GM18861 (cell line): ENCODE data around the gene OR8B4.
"Not testable (repeated sequence)": the region's sequence is repeated elsewhere in the genome, so short reads cannot be mapped to it uniquely, and the experiment has no call there.

ENCODE experiments used
- ATAC-seq: cut with Tn5 transposase; IDR thresholded peaks from one replicate; pipeline ENCODE4 v1.9.1; 2021; ENCODE audit not compliant: unreplicated experiment

Gene OR8B4

DNA sequence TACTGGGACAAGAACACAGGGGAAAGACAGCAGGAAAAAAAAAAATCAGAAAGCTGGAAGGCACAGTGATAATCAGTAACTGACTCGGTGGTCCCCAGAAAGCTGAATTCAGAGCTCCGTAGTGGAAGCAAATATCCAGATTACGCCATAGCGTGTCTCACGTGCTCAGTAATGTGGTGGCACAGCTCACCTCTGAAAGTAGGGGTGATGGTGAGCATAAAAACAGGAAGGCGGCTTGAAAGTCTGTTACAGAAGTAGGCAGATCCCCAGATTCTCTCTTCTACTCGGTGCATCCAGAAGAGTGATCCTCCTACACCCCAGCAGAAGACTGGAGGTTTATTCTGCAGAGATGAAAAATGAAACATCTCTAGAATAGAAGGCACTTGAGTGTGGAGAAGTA, 14.8 kb downstream of the OR8B4 start:
- no peak for ATAC-seq

DNA sequence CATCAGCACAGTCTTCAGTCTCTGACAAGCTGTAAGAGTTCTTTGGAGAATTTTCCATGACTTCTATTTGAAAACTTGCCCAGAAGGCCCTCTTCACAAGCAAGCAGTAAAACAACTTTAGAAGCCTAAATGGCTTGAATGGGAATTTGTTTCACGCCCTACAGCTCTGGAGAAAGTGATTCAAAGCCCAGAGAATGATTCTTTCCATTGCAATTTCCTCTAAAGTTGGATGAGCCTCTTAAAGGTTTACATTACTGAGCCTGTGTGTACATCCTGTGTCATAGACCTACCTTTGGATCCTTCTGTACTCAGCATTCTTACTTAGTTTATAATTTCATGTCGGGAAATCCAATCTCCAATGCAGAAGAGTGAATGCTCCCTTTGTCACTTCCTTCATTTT, 19.1 kb downstream of the OR8B4 start:
- no peak for ATAC-seq

DNA sequence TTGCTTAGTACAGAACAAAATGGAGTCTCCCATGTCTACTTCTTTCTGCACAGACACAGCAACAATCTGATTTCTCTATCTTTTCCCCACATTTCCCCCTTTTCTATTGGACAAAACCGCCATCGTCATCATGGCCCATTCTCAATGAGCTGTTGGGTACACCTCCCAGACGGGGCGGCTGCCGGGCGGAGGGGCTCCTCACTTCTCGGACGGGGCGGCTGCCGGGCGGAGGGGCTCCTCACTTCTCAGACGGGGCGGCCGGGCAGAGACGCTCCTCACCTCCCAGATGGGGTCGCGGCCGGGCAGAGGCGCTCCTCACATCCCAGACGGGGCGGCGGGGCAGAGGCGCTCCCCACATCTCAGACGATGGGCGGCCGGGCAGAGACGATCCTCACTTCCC, 21.5 kb downstream of the OR8B4 start:
- ATAC-seq, result not testable (repeated sequence)

DNA sequence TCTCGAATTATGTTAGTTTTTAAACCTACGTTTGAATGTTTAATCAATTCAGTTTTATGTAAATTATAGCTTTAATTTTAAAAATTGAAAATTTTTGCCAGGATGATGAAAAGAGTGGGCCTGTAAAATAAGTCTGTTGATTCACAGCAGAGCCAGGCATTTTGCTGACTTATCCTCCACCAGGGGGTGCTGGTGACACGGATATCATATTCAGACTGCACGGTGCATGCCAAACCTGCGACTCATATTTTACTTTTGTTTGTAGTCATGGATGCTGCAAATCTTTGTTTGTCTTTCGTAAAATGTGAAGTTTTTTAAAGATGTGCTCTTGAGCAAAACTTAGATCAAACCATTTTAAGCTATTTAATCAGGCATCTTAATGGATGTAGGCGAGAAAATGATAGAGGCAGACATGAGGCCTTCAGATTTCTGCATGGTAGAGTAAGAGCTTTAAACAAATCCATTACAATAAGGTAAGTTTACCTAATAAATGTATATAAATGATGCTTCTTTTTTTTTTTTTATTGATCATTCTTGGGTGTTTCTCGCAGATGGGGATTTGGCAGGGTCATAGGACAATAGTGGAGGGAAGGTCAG, 22.2 kb downstream of the OR8B4 start:
- peak; percentile 91 for ATAC-seq

DNA sequence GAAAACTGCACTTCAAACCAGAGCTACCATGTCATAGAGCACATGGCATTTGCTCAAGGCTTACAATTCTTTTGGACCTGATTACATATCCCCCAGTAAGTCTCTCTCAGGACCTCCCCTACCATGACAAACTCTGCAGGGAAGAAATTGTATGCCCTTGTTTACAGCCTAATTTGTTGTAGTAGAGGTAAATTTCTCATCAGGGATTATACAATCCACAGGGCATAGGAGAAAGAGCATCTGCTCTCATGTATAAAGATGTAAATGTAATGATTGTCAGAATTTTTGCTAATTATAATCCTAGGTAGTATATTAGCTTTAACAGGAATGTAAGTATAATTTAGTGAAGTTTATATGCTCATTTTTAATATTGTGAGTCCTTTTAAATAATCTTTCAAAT, 25.7 kb downstream of the OR8B4 start, which contains the start of gene OR8B3:
TSS of gene OR8B3 (minus strand) at position 101 of the 400 bp plus-strand sequence. CDS start 1,673 bp downstream, outside the sequence.
- ATAC-seq, result no peak

GRCh38 chr11:124396847-124397246, 27.8 kb downstream of the OR8B4 start:
- ATAC-seq, result not testable (repeated sequence)

- ATAC-seq, result no peak
Observed at GRCh38 chr11:124394408-124394807, 30.3 kb downstream of the OR8B4 start.

DNA sequence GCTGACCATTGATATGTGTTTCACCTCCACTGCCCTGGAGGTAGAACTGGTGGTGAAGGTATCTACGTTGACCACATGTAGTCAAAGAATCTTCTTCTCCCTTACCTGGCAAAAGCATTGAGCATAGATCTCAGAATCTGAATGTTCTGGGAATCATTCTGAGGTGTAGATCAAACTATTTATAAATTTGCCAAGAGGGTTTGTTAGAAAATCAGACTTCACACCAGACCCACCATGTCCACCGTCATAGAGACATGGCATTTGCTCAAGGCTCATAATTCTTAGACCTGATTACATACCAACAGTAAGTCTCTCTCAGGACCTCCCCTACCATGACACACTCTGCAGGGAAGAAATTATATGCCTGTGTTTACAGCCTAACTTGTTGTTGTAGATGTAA, 40.3 kb downstream of the OR8B4 start, which contains the start of gene OR8B2:
TSS of gene OR8B2 (minus strand) at position 101 of the 400 bp plus-strand sequence. CDS start 1,156 bp downstream, outside the sequence.
- ATAC-seq, result no peak

DNA sequence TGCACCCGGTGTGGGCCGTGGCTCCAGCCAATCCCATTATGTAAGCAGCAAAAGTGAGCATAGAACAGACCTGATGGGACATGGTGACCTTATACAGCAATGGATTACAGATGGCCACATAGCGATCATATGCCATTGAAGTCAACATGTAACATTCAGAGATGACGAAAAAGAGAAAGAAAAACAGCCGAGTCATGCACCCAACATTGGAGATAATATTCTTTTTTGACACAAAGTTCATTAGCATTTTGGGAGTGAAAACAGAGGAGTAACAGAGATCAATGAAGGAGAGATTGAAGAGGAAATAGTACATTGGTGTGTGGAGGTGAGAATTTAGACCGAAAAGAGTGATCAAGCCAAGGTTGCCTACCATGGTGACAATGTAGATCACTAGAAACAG, 41.8 kb downstream of the OR8B4 start:
- ATAC-seq, result not testable (repeated sequence)

- ATAC-seq, result no peak
Observed at GRCh38 chr11:124380585-124380984, 44.1 kb downstream of the OR8B4 start.

GRCh38 chr11:124376280-124376679, 48.4 kb downstream of the OR8B4 start:
- ATAC-seq, result no peak
